ENCODE data around the gene PDHX.

- TF ChIP-seq EZH2 (IDR thresholded peaks at IDR 0.05; ENCODE audit: low read length) (no peak), CTCF (optimal IDR thresholded peaks at IDR 0.05 in 1 of 3, IDR thresholded peaks at IDR 0.05 in 1 of 3, conservative IDR thresholded peaks at IDR 0.05 in 1 of 3; ENCODE audit: extremely low read depth in 1 of 3, insufficient read depth in 2 of 3, low read length in 3 of 3) (no peak)
Observed at GRCh38 chr11:34926831-34927132, 10.4 kb downstream of the PDHX start.

All from keratinocyte (primary cell).